Measurements from ENCODE around the gene PRKAG2.

DNA sequence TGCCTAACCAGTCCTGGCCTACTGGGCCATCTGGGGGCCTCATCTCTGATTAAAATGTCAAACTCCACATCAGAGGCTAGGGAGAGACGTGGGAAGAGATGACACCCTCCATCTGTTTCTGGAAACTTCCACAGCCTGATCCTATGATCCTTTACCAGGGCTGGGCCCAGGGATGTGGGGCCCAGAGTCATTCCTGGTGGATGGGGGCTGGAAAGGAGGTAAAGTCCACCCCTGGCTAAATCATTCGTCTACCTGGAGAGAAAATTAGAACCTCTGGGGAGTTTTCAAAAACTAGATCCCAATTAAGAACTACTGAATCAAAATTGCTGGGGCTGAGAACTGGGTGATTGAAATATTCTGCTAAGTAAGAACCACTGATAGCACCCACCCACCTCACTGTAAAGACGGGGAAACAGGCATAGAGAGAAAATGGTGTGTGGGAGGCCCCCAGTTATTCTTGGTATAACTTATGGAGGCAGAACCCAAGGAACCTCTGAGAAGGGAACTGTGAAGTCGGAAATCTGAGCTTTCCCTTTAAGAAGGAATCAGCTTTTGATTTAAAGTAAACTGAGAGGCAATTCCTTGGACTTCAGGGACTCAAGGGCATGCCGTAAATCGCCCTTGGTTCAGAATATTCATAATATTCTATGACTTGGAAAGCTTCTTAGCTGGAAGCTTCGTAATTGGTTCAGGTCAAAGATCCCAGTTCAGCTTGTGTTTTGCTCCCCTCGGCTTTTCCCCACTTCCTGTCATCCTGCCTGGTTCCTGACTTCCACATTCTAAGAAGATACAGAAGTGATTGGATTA lies 53.1 kb downstream of the PRKAG2 start:
- TF ChIP-seq, protein P1, sequence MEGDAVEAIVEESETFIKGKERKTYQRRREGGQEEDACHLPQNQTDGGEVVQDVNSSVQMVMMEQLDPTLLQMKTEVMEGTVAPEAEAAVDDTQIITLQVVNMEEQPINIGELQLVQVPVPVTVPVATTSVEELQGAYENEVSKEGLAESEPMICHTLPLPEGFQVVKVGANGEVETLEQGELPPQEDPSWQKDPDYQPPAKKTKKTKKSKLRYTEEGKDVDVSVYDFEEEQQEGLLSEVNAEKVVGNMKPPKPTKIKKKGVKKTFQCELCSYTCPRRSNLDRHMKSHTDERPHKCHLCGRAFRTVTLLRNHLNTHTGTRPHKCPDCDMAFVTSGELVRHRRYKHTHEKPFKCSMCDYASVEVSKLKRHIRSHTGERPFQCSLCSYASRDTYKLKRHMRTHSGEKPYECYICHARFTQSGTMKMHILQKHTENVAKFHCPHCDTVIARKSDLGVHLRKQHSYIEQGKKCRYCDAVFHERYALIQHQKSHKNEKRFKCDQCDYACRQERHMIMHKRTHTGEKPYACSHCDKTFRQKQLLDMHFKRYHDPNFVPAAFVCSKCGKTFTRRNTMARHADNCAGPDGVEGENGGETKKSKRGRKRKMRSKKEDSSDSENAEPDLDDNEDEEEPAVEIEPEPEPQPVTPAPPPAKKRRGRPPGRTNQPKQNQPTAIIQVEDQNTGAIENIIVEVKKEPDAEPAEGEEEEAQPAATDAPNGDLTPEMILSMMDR (IDR thresholded peaks at IDR 0.05), result no peak
- TF ChIP-seq POLR2A (IDR thresholded peaks at IDR 0.05), result no peak

Data from thyroid gland (tissue), 4 donors.